IMR-90 (cell line): Measurements from ENCODE around the gene GRB14. TPM values are rescaled to one million over a fixed set of nuclear protein-coding genes. Genes with fewer than 3 reads are reported as not detected.

ENCODE experiments used
- ATAC-seq: fragments of 200-7000 bp; cut with Tn5 transposase; 2 replicates; pipeline ENCODE4 v1.9.1; 2020; ENCODE audit warnings: low read depth, mild to moderate bottlenecking, moderate library complexity
- BruUV-seq: library from RNA; stranded (reverse); fragments of 400-500 nt; replicated peaks from 2 replicates; lab custom pipeline; 2021; lab: Mats Ljungman, UMichigan
- CTCF ChIA-PET: fragments of 300-600 bp; formaldehyde crosslinking; extraction: SDS; loops from one replicate; lab custom pipeline; 2021; ENCODE audit warnings: antibody characterized with exemption; lab: Yijun Ruan, JAX
- POLR2A ChIA-PET: fragments of 300-600 bp; sonication (Branson Sonifier 250); formaldehyde crosslinking; loops from one replicate; lab custom pipeline; 2022; ENCODE audit warnings: antibody characterized with exemption; ENCODE audit not compliant: unreplicated experiment; lab: Charles Lee
- DNase-seq: peaks from one replicate; pipeline ENCODE4 v3.0.0; 2013
- H2AFZ ChIP-seq: replicated peaks from 2 replicates; pipeline ENCODE3; 2013; ENCODE audit warnings: low read length, mild to moderate bottlenecking; ENCODE audit not compliant: poor library complexity
- H2AK5ac ChIP-seq: 2 replicates; pipeline ENCODE4 v1.6.1; 2013; ENCODE audit warnings: low read depth, low read length, inconsistent platforms
- H2AK9ac ChIP-seq: replicated peaks from 2 replicates; pipeline ENCODE3; 2013; ENCODE audit warnings: mild to moderate bottlenecking, low read depth, low read length, moderate library complexity; ENCODE audit not compliant: poor library complexity
- H2BK120ac ChIP-seq: 2 replicates; pipeline ENCODE4 v1.6.1; 2013; ENCODE audit warnings: low read depth, low read length, inconsistent platforms
- H2BK15ac ChIP-seq: 3 replicates; pipeline ENCODE4 v1.6.1; 2013; ENCODE audit warnings: low read depth, low read length, inconsistent platforms
- H2BK20ac ChIP-seq: 2 replicates; pipeline ENCODE4 v1.6.1; 2013; ENCODE audit warnings: low read depth, mild to moderate bottlenecking, inconsistent platforms, low read length, moderate library complexity
- H2BK5ac ChIP-seq: 2 replicates; pipeline ENCODE4 v1.6.1; 2013; ENCODE audit warnings: mild to moderate bottlenecking, low read depth, low read length, inconsistent platforms; ENCODE audit not compliant: poor library complexity, severe bottlenecking
- H3K14ac ChIP-seq: replicated peaks from 2 replicates; pipeline ENCODE4 v1.6.1; 2013; ENCODE audit warnings: low read depth, low read length, inconsistent platforms
- H3K18ac ChIP-seq: 2 replicates; pipeline ENCODE4 v1.6.1; 2013; ENCODE audit warnings: low read depth, low read length, control low read depth
- H3K23ac ChIP-seq: 2 replicates; pipeline ENCODE4 v1.6.1; 2013; ENCODE audit warnings: low read depth, low read length, inconsistent platforms
- H3K27ac ChIP-seq: 2 replicates; pipeline ENCODE4 v1.5.1; 2013; ENCODE audit warnings: mild to moderate bottlenecking, control low read depth, low read length; ENCODE audit not compliant: insufficient read depth
- H3K27me3 ChIP-seq: 2 replicates; pipeline ENCODE4 v1.6.1; 2013; ENCODE audit warnings: low read length; ENCODE audit not compliant: control insufficient read depth, insufficient read depth
- H3K36me3 ChIP-seq: 2 replicates; pipeline ENCODE4 v1.6.1; 2013; ENCODE audit warnings: low read length, mixed read lengths; ENCODE audit not compliant: control insufficient read depth, insufficient read depth
- H3K4ac ChIP-seq: 2 replicates; pipeline ENCODE4 v1.6.1; 2013; ENCODE audit warnings: low read depth, low read length, inconsistent platforms
- H3K4me1 ChIP-seq: 2 replicates; pipeline ENCODE4 v1.6.1; 2013; ENCODE audit warnings: low read length, mixed read lengths; ENCODE audit not compliant: control insufficient read depth, insufficient read depth
- H3K4me2 ChIP-seq: 2 replicates; pipeline ENCODE4 v1.6.1; 2013; ENCODE audit warnings: low read depth, mild to moderate bottlenecking, control low read depth, low read length, moderate library complexity
- H3K4me3 ChIP-seq: 2 replicates; pipeline ENCODE4 v1.5.1; 2013; ENCODE audit warnings: low read depth, mild to moderate bottlenecking, control low read depth, low read length, moderate library complexity; ENCODE audit not compliant: insufficient read depth
- H3K56ac ChIP-seq: 2 replicates; pipeline ENCODE4 v1.6.1; 2013; ENCODE audit warnings: low read length, inconsistent platforms; ENCODE audit not compliant: insufficient read depth; ENCODE audit errors: extremely low read depth
- H3K79me1 ChIP-seq, 2 experiments: 2 replicates each; pipeline ENCODE4 v1.6.1; 2013; ENCODE audit warnings: low read length in 2 of 2, inconsistent platforms in 1 of 2, low read depth in 1 of 2
- H3K9ac ChIP-seq: 2 replicates; pipeline ENCODE4 v1.6.1; 2013; ENCODE audit warnings: low read depth, low read length, control low read depth
- H3K9me1 ChIP-seq: 2 replicates; pipeline ENCODE4 v1.6.1; 2013; ENCODE audit warnings: low read length, inconsistent platforms; ENCODE audit not compliant: insufficient read depth
- H3K9me3 ChIP-seq: 2 replicates; pipeline ENCODE4 v1.6.1; 2013; ENCODE audit warnings: low read length; ENCODE audit not compliant: control insufficient read depth, insufficient read depth
- H4K20me1 ChIP-seq: 2 replicates; pipeline ENCODE4 v1.6.1; 2013; ENCODE audit warnings: low read length, inconsistent platforms; ENCODE audit not compliant: insufficient read depth
- H4K5ac ChIP-seq: 2 replicates; pipeline ENCODE4 v1.6.1; 2013; ENCODE audit warnings: mild to moderate bottlenecking, low read depth, low read length, control low read depth
- H4K8ac ChIP-seq, 2 experiments: 2 replicates each; pipeline ENCODE4 v1.6.1; 2013; ENCODE audit warnings: low read depth in 2 of 2, low read length in 2 of 2, control low read depth in 1 of 2, inconsistent platforms in 1 of 2
- H4K91ac ChIP-seq: 2 replicates; pipeline ENCODE4 v1.6.1; 2013; ENCODE audit warnings: low read depth, low read length, inconsistent platforms; ENCODE audit not compliant: insufficient read depth
- MXI1 ChIP-seq: IDR thresholded peaks from 2 replicates; pipeline ENCODE4 v1.6.1; 2012; ENCODE audit warnings: low read depth, mild to moderate bottlenecking, low read length, moderate library complexity, borderline replicate concordance
- SMC3 ChIP-seq: fragments of 150-350 bp; IDR thresholded peaks from 2 replicates; pipeline ENCODE4 v1.6.1; 2016; ENCODE audit warnings: low read depth, mild to moderate bottlenecking, antibody characterized with exemption, low read length, moderate library complexity
- WGBS, 2 experiments: methylation state at CpG; one replicate each; pipeline versions ENCODE4 v1.1.5 to v1.1.7; 2013; ENCODE audit warnings: missing lambda C conversion rate in 2 of 2; ENCODE audit not compliant: insufficient read length in 1 of 2; ENCODE audit errors: extremely low coverage in 2 of 2; 5-methylcytosine and 5-hydroxymethylcytosine counted together
- dilution Hi-C: fragments of 300-500 bp; cut with HindIII; formaldehyde crosslinking; loops from one replicate; pipeline ENCODE4 v1.14.3; 2018; ENCODE audit warnings: low sequenced_read_pairs; ENCODE audit not compliant: unreplicated experiment
- in situ Hi-C: fragments of 300-500 bp; cut with MboI; formaldehyde crosslinking; loops from 3 replicates; pipeline ENCODE4 v1.14.3; 2019; ENCODE audit warnings: low sequenced_read_pairs, inconsistent platforms, mixed read lengths
- intact Hi-C: fragments of 100-400 bp; cut with micrococcal nuclease; formaldehyde crosslinking; loops from 2 replicates; pipeline ENCODE4 v1.10.0; 2022
- polyA plus RNA-seq, 3 experiments: library from polyadenylated mRNA; depleted of rRNA; stranded (reverse); fragments of >200 nt; gene quantifications; 2 replicates each; pipeline ENCODE4 v1.2.3, GENCODE V29; 2012; ENCODE audit warnings: low replicate concordance in 1 of 3
- total RNA-seq: library from RNA; depleted of rRNA; stranded (reverse); fragments of >200 nt; gene quantifications from 2 replicates; pipeline ENCODE4 v1.2.3, GENCODE V29; 2012
- TF ChIP-seq, protein P1 (sequence below): fragments of 150-350 bp; IDR thresholded peaks from 2 replicates; pipeline ENCODE4 v1.6.1; 2017; ENCODE audit warnings: mild to moderate bottlenecking, antibody characterized with exemption, low read length, low read depth
- TF ChIP-seq, protein P2 (sequence below): fragments of 150-350 bp; IDR thresholded peaks from 2 replicates; pipeline ENCODE4 v1.6.1; 2016; ENCODE audit warnings: low read depth, mild to moderate bottlenecking, low read length, moderate library complexity, borderline replicate concordance

The GRB14 gene
- total and polyA plus RNA-seq, 2 of the 4 experiments (the other 2 are of a cell fraction), result not detected

DNA sequence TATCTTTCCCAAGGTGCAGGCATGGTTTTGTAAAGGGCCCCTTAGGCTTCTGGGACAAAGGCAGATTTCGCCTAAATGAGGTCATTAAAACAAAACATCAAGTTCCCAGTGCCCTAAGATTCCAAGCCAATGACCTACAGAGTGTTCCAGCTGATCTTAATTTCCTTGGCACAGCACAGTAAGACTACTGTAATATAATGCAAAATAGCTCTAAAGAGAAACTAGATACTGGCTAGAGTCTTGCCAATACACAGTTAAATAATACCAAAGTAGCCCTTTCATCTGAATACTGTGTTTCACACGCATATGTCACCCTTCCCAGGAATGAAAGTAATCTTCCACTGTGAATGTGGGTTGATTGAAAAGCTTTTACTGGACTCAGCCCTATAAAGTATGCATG lies 14.7 kb downstream of the GRB14 start:
- Histone ChIP-seq H4K8ac (no peak overlapping the region), H2BK20ac (no peak overlapping the region), H3K9ac (no peak overlapping the region), H4K91ac (no peak overlapping the region), H3K27me3 (no peaks in the 10 kb centered on the region), H2AK9ac (no peak overlapping the region), H3K4me1 (no peaks in the 10 kb centered on the region), H3K23ac (no peak overlapping the region), H2BK120ac (no peak overlapping the region), H4K20me1 (no peaks in the 10 kb centered on the region), H2BK15ac (no peak overlapping the region), H2AK5ac (no peak overlapping the region), H3K27ac (no peak overlapping the region), H3K4ac (no peak overlapping the region), H3K4me3 (no peak overlapping the region), H4K5ac (no peak overlapping the region), H3K9me1 (no peaks in the 10 kb centered on the region), H2AFZ (no peak overlapping the region), H3K18ac (no peak overlapping the region), H3K79me1 (no peaks in the 10 kb centered on the region), H3K14ac (no peak overlapping the region), H3K9me3 (no peaks in the 10 kb centered on the region), H2BK5ac (no peak overlapping the region), H3K36me3 (no peaks in the 10 kb centered on the region), H3K56ac (no peak overlapping the region), H3K4me2 (no peak overlapping the region)
- intact Hi-C loops (no loop called here), dilution Hi-C loops (no loop called here), in situ Hi-C loops (no loop called here)
- POLR2A ChIA-PET, result no interaction called here
- no peak for DNase-seq
- no peak for ATAC-seq
- no CpG with 5 or more reads among the region's 2 CpGs for WGBS, 2 experiments
- CTCF ChIA-PET, result no interaction called here
- TF ChIP-seq SMC3, result no peak
- TF ChIP-seq, protein P1, sequence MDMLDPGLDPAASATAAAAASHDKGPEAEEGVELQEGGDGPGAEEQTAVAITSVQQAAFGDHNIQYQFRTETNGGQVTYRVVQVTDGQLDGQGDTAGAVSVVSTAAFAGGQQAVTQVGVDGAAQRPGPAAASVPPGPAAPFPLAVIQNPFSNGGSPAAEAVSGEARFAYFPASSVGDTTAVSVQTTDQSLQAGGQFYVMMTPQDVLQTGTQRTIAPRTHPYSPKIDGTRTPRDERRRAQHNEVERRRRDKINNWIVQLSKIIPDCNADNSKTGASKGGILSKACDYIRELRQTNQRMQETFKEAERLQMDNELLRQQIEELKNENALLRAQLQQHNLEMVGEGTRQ, result no peak
- TF ChIP-seq, protein P2, sequence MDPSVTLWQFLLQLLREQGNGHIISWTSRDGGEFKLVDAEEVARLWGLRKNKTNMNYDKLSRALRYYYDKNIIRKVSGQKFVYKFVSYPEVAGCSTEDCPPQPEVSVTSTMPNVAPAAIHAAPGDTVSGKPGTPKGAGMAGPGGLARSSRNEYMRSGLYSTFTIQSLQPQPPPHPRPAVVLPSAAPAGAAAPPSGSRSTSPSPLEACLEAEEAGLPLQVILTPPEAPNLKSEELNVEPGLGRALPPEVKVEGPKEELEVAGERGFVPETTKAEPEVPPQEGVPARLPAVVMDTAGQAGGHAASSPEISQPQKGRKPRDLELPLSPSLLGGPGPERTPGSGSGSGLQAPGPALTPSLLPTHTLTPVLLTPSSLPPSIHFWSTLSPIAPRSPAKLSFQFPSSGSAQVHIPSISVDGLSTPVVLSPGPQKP, result no peak
- no peak for TF ChIP-seq MXI1
- no TSS peak for BruUV-seq
